GM21528 (cell line): ENCODE measurements around the gene SYT13.

ENCODE experiments used
- ATAC-seq: cut with Tn5 transposase; IDR thresholded peaks from one replicate; pipeline ENCODE4 v1.9.1; 2021; ENCODE audit warnings: mild to moderate bottlenecking, moderate library complexity; ENCODE audit not compliant: unreplicated experiment, low FRiP score

Gene SYT13

GRCh38 chr11:45275828-45276227 lies 10.3 kb downstream of the SYT13 start:
- ATAC-seq: no peak

- no peak for ATAC-seq
Observed at GRCh38 chr11:45274206-45274605, 11.9 kb downstream of the SYT13 start.

GRCh38 chr11:45273509-45273908 lies 12.6 kb downstream of the SYT13 start:
- no peak for ATAC-seq

DNA sequence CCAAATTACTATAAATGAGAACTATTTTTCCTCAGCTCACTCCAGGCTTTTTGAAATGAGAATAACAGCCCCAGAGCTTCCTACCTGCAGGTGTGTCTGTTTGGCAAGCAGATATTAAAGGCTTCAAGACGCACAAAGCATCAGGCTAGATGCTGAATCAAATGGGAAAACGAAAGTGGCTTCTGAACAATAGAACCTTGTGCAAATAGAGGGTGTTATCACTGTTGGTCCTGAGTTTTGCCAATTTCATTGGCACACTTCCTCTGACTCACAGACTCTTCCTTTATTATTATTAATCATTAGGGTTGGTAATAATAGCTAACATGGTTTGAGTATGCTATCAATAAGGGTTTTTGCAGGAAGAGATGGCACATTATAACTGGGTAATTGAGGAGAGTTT lies 13.4 kb downstream of the SYT13 start:
- no peak for ATAC-seq

- no peak for ATAC-seq
Observed at GRCh38 chr11:45270946-45271716, 15.0 kb downstream of the SYT13 start.

DNA sequence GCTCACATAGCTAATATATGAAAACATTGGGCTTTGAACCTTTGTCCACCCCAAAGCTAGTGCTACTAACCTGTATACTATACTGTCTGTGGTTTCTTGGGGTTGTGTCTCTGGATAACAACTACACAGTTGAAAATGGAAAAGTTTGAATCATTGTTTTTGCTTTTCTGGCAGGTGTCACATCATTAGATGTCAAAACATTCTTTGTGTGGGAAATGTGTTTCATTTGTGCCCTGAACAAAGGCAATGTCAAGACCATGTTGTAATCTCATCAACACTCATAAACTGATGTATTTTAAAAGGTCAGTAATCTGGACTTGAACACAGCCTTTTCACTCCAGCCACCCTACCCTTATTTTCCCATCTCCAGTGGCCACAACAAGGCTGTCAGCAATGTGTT lies 16.5 kb downstream of the SYT13 start:
- no peak for ATAC-seq

DNA sequence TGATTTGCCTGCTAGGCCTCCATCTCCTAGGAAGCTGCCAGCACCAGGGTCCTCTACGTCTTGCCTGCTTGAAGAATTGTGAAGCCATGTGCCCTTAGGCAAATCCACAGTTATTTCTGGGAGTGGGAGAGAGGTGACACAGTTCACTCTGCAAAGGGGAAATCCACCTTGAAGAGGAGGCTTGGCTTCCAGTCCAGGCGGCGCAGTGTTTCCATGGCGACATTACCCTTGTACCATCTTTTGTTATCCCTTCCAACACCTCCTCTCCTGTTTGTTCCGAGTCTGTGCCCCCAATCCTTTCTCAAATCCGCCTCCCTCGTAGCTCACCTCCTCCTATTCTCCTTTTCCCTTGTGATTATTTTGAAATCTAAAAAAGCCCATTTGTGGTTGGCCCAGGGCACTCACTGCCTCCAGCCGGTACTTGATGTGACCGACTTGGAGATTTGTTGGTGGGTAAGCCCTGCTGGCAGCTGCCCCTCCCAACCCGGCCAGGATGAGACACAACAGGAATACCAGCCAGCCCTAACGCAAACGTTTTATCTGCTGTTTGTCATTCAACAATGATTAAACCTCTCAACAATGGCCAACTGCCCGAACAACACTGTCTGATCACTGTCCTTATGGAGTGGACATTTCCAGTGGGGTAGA lies 18.4 kb downstream of the SYT13 start:
- no peak for ATAC-seq

- ATAC-seq: no peak
Observed at GRCh38 chr11:45267052-45267451, 19.1 kb downstream of the SYT13 start.

- no peak for ATAC-seq
Observed at GRCh38 chr11:45266676-45267020, 19.5 kb downstream of the SYT13 start.

DNA sequence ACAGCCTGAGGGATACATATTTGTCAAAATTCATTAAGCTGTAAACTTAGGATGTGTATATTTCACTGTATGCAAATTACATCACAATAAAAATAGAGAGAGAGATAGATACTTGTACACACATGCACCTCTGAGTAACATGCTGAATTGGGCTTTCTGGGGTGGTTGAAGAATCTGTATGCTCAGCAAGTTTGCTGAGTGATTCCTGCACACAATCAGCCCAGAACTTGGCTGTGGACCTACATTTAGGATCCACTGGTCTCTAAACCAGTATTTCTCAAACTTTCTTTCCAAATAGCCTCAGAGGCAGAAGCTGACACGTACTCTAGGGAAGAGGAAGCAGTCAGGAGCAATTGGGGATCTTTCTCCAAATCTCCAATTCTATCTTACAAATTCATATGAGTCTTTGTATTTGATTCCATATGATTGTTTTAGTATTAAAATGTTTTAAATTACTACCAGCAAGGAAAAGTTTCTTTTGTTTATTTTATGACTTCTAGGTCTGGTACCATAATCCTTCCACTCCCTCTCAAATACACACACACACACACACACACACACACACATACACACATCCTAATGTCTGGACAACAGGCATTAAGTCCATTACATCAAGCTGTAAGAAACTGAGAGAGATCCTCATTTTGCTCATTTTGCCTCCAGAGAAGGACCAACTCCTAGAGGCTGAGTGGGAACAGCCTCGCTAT lies 20.0 kb downstream of the SYT13 start:
- ATAC-seq: no peak

DNA sequence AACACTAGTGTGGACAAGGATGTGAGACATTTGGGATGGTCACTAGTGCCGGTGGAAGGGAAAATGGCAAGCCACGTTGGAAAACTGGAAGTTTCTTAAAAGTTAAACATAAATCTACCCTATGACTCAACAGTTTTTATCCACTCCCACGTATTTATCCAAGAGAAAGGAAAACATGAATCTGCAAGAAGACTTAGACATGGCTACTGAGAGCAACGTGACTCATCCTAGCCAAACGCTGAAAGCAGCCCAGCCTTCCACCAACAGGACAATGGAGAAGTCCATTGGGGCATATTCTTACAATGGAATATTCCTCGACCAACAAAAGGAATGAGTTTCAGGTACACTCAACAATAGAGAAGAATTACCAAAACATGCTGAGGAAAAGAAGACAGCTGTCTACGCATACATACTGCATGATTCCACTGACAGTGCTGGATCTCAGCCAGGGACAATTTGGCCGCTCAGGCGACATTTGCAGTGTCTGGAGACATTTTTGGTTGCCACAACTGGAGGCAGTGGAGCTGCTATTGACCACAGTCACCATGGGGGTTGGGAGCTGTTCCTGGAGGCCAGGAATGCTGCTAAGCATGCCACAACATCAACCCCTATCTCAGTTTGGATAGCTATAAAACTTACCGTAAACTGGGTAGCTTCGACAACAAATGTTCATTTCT lies 21.2 kb downstream of the SYT13 start:
- no peak for ATAC-seq

DNA sequence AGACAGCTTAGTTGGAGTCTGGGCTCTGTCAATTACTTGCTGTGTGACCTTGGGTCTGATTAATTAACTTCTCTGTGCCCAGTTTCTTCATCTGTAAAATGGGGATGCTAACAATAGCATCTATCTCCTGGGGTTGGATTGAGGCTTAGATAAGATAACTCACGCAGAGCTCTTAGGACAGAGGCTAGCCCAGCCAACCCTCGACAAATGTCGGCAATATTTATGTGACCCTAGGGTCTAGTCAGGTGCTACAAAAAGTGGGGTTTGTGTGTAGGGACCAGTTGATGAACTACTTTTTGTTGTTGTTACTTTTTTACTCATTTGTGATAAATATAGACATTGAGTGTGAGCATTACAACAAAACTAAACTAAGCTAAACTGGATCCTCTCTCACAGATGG lies 22.4 kb downstream of the SYT13 start:
- ATAC-seq: no peak

DNA sequence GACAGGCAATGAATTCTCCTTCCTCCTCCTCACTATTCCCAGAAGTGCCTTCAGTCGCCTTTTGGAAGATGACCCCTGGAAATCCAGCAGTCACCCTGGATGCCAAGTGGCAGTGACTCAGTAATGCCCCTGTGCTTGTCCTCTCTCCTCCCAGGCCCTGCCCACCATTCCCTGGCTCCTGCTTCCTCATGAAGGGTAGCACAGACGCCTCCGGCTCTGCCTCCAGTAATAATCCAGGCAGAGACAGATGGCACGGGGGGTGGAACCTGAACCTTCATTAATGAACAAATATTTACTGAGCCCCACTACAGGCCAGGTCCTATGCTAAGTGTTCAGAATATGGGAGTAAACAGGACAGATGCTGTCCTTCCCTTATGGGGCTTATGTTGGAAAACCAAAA lies 23.2 kb downstream of the SYT13 start:
- ATAC-seq: no peak

DNA sequence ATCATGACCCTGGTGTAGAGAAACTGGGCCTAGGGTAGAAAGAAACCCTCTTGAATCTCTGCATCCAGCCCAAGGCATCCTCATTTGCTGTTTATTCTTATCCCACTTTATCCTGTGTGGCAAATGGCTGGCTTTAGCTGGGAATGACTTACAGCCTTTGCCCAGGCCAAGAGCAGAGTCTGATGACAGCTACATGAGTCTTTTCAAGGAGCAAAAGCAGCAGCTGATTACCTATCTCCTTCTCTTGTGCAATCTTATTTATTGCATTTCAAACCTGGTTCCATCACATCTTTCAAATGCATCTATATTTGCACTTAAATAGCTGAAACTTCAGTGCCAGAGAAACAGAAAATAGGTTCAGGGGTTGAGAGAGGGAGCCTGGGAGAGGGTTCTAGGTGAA lies 26.1 kb downstream of the SYT13 start:
- ATAC-seq: no peak

GRCh38 chr11:45259592-45259991 lies 26.5 kb downstream of the SYT13 start:
- ATAC-seq: no peak

DNA sequence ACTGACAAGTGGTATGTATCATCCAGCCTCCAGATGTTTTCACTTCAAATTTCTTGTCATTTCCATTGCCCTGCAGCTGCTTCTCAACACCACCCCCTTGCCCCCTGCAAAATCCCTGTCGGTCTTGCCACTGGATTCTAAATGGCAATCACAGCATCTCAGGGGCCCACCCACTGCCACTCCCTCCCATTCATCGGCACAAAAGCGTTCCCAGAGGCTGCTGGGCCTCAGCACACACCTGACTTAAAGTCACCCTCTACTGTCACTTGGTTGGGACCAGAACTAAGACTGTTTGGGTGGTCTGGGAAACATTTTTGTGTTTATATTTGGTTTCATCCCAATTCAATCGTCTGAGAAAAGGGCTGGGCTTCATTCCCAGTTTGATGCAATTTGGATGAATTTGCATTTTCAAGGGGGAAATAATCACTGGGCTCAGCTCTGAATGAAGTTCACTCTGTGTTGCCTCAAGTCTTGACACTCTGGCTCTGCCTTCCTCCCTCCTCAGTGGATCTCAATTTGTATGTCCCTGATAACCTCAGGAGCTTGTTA lies 27.1 kb downstream of the SYT13 start:
- ATAC-seq: no peak

GRCh38 chr11:45254070-45254469 lies 32.1 kb downstream of the SYT13 start:
- no peak for ATAC-seq

GRCh38 chr11:45253640-45254039 lies 32.5 kb downstream of the SYT13 start:
- no peak for ATAC-seq

GRCh38 chr11:45252877-45253276 lies 33.3 kb downstream of the SYT13 start:
- no peak for ATAC-seq

GRCh38 chr11:45252134-45252856 lies 33.8 kb downstream of the SYT13 start:
- ATAC-seq: no peak
